Keratinocyte (primary cell): ENCODE measurements around the gene CCDC15. TPM values are rescaled to one million over a fixed set of nuclear protein-coding genes. Genes with fewer than 3 reads are reported as not detected.

Experiments
- DNase-seq: peaks from one replicate; pipeline ENCODE4 v3.0.0-alpha.2; 2011; ENCODE audit warnings: low read depth, missing footprints, low spot score
- FAIRE-seq: peaks from 2 replicates; lab custom pipeline; 2011; peaks lifted over from hg19 to GRCh38; lab: Jason Lieb, UNC
- H2AFZ ChIP-seq: 2 replicates; pipeline ENCODE4 v1.6.0; 2012; ENCODE audit warnings: low read length, control low read depth, inconsistent platforms; ENCODE audit not compliant: control insufficient read depth
- H3K27ac ChIP-seq: 2 replicates; pipeline ENCODE4 v1.5.1; 2011; ENCODE audit warnings: low read length; ENCODE audit not compliant: control insufficient read depth, insufficient read depth
- H3K27me3 ChIP-seq: 3 replicates; pipeline ENCODE4 v1.6.0; 2011; ENCODE audit warnings: low read length; ENCODE audit not compliant: control insufficient read depth, insufficient read depth; ENCODE audit errors: extremely low read depth
- H3K36me3 ChIP-seq, 2 experiments: 2 replicates in 1 of 2; 3 replicates in 1 of 2; pipeline ENCODE4 v1.5.1; 2011; ENCODE audit warnings: low read length in 2 of 2, mild to moderate bottlenecking in 1 of 2; ENCODE audit not compliant: control insufficient read depth in 2 of 2, insufficient read depth in 2 of 2; ENCODE audit errors: extremely low read depth in 1 of 2
- H3K4me1 ChIP-seq: 3 replicates; pipeline ENCODE4 v1.5.1; 2011; ENCODE audit warnings: low read length; ENCODE audit not compliant: control insufficient read depth, insufficient read depth; ENCODE audit errors: extremely low read depth
- H3K4me2 ChIP-seq: 3 replicates; pipeline ENCODE4 v1.6.0; 2011; ENCODE audit warnings: low read depth, low read length; ENCODE audit not compliant: control insufficient read depth, insufficient read depth; ENCODE audit errors: extremely low read depth
- H3K4me3 ChIP-seq, 3 experiments: fragments of 200-600 bp in 1 of 3; sonication (generic) in 1 of 3; 2 replicates in 2 of 3; 3 replicates in 1 of 3; pipeline ENCODE4 v1.5.1; 2011 to 2016; ENCODE audit warnings: low read length in 3 of 3, mild to moderate bottlenecking in 3 of 3, control low read depth in 2 of 3, inconsistent platforms in 1 of 3, low read depth in 1 of 3, mixed read lengths in 1 of 3, mixed run types in 1 of 3, moderate library complexity in 1 of 3; ENCODE audit not compliant: control insufficient read depth in 2 of 3, insufficient read depth in 2 of 3; ENCODE audit errors: extremely low read depth in 1 of 3
- H3K79me2 ChIP-seq: 2 replicates; pipeline ENCODE4 v1.6.0; 2012; ENCODE audit warnings: low read length; ENCODE audit not compliant: control insufficient read depth, insufficient read depth
- H3K9ac ChIP-seq: 3 replicates; pipeline ENCODE4 v1.6.0; 2011; ENCODE audit warnings: low read length; ENCODE audit not compliant: control insufficient read depth, insufficient read depth; ENCODE audit errors: extremely low read depth
- H3K9me1 ChIP-seq: 3 replicates; pipeline ENCODE4 v1.6.0; 2011; ENCODE audit warnings: low read length; ENCODE audit not compliant: control insufficient read depth, insufficient read depth; ENCODE audit errors: extremely low read depth
- H3K9me3 ChIP-seq: 2 replicates; pipeline ENCODE4 v1.5.1; 2012; ENCODE audit warnings: low read depth, low read length; ENCODE audit not compliant: control insufficient read depth
- H4K20me1 ChIP-seq: 3 replicates; pipeline ENCODE4 v1.6.0; 2011; ENCODE audit warnings: low read length; ENCODE audit not compliant: control insufficient read depth, insufficient read depth; ENCODE audit errors: extremely low read depth
- EZH2 ChIP-seq: IDR thresholded peaks from one replicate; pipeline ENCODE4 v1.6.1; 2012; ENCODE audit warnings: inconsistent platforms, mild to moderate bottlenecking, low read length, moderate library complexity
- dilution Hi-C: fragments of 300-500 bp; cut with MboI; formaldehyde crosslinking; loops from one replicate; pipeline ENCODE4 v1.7.0; 2020; ENCODE audit warnings: low sequenced_read_pairs; ENCODE audit not compliant: extremely low pct_ligation_motif_present
- polyA plus RNA-seq, 5 experiments: library from polyadenylated mRNA; depleted of rRNA in 3 of 5; stranded (reverse) in 3 of 5; stranded (forward) in 1 of 5; unstranded in 1 of 5; fragments of >200 nt; gene quantifications; 1 replicate in 1 of 5; 2 replicates in 3 of 5; 3 replicates in 1 of 5; pipeline versions ENCODE4 v1.2.1 to v1.2.3, GENCODE V29; 2011 to 2012; ENCODE audit warnings: missing spikeins in 2 of 5, low read depth in 1 of 5, low replicate concordance in 1 of 5
- TF ChIP-seq, protein P1 (sequence below), 3 experiments: IDR thresholded peaks in 1 of 3; conservative IDR thresholded peaks in 1 of 3; optimal IDR thresholded peaks in 1 of 3; 2 replicates in 2 of 3; 3 replicates in 1 of 3; pipeline versions ENCODE3 to v1.5.1; 2011; ENCODE audit warnings: low read length in 3 of 3, mild to moderate bottlenecking in 3 of 3, moderate library complexity in 2 of 3, control low read depth in 1 of 3, inconsistent platforms in 1 of 3; ENCODE audit not compliant: insufficient read depth in 2 of 3; ENCODE audit errors: extremely low read depth in 1 of 3

The CCDC15 gene
- polyA plus RNA-seq, 1 donor (not counting 4 experiments of a cell fraction or from before 2014, with no cell fraction given), result 2.0 TPM

DNA sequence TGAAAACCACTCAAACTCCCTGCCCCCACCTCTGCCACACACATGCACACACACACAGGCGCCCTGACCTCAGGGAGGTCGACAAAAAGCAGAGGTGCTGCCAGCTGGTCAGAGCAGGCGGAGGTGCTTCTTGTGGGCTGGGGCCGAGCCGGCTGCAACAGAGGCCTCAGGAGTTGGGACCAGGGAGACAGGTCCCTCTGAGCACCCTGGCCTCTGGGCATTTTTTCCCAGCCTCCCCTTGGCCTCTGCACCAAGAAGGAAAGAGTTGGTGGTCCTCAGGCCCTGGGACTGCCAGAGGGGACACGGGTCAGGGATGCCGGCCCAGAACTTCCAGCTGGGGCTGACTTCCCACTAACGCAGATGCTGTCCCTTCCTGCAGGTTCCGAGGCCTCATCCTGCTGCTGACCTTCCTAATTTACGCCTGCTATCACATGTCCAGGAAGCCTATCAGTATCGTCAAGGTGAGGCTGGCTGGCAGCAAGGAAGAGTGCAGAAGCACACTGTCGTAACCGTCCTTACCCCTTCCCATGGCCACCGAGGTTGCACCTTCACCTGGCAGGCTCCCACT, 122.5 kb downstream of the CCDC15 start:
- H3K27me3 ChIP-seq, result no peaks in the 10 kb centered on the region
- H3K4me3 ChIP-seq, result no peak overlapping the region
- H3K36me3 ChIP-seq, result no peaks in the 10 kb centered on the region
- H3K27ac ChIP-seq, result peak overlapping the region; percentile 67
- no peaks in the 10 kb centered on the region for H3K9me1 ChIP-seq
- H3K4me2 ChIP-seq, result no peak overlapping the region
- H3K9me3 ChIP-seq, result no peaks in the 10 kb centered on the region
- dilution Hi-C loops, result no loop called here
- FAIRE-seq, result no peak
- no peak for TF ChIP-seq EZH2
- TF ChIP-seq, protein P1, sequence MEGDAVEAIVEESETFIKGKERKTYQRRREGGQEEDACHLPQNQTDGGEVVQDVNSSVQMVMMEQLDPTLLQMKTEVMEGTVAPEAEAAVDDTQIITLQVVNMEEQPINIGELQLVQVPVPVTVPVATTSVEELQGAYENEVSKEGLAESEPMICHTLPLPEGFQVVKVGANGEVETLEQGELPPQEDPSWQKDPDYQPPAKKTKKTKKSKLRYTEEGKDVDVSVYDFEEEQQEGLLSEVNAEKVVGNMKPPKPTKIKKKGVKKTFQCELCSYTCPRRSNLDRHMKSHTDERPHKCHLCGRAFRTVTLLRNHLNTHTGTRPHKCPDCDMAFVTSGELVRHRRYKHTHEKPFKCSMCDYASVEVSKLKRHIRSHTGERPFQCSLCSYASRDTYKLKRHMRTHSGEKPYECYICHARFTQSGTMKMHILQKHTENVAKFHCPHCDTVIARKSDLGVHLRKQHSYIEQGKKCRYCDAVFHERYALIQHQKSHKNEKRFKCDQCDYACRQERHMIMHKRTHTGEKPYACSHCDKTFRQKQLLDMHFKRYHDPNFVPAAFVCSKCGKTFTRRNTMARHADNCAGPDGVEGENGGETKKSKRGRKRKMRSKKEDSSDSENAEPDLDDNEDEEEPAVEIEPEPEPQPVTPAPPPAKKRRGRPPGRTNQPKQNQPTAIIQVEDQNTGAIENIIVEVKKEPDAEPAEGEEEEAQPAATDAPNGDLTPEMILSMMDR (optimal IDR thresholded peaks at IDR 0.05 in 1 of 3, IDR thresholded peaks at IDR 0.05 in 1 of 3, conservative IDR thresholded peaks at IDR 0.05 in 1 of 3; ENCODE audit: extremely low read depth in 1 of 3, insufficient read depth in 2 of 3, low read length in 3 of 3), result no peak
- no peak for DNase-seq
- H3K79me2 ChIP-seq, result no peaks in the 10 kb centered on the region
- H2AFZ ChIP-seq, result peak overlapping the region; percentile 89
- H3K9ac ChIP-seq, result peak overlapping the region; percentile 61
- H4K20me1 ChIP-seq, result no peaks in the 10 kb centered on the region
- H3K4me1 ChIP-seq, result peaks cover 15% of the 10 kb centered on the region

DNA sequence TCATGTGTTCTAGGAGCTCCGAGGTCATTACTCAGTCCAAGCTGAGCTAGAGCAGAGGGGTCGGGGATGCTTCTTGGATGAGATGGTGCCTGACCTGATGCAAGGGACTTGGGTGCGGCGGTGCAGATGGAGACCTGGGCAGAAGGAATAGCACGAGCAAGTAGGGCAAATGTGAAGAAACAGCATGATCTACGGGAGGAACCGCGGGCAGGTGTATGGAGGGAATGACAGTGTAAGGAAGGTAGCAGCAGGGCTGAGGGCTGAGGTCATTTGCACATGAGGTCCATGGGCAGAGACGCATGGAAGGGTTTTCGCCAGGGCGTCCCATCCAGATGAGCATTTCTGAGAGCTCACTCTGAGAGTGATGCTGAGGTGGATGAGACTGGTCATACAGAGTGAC, 124.0 kb downstream of the CCDC15 start:
- no peak overlapping the region for H3K9ac ChIP-seq
- peaks cover 0 to 5% of the 10 kb centered on the region in 2 experiments for H3K36me3 ChIP-seq
- H3K9me3 ChIP-seq, result no peaks in the 10 kb centered on the region
- H2AFZ ChIP-seq, result no peak overlapping the region
- no peak for FAIRE-seq
- no peaks in the 10 kb centered on the region for H3K27me3 ChIP-seq
- TF ChIP-seq, protein P1 (optimal IDR thresholded peaks at IDR 0.05 in 1 of 3, IDR thresholded peaks at IDR 0.05 in 1 of 3, conservative IDR thresholded peaks at IDR 0.05 in 1 of 3; ENCODE audit: extremely low read depth in 1 of 3, insufficient read depth in 2 of 3, low read length in 3 of 3), result no peak
- no peak for TF ChIP-seq EZH2
- no peak for DNase-seq
- no peaks in the 10 kb centered on the region for H4K20me1 ChIP-seq
- H3K27ac ChIP-seq, result no peak overlapping the region
- H3K4me3 ChIP-seq, result no peak overlapping the region
- dilution Hi-C loops, result no loop called here
- H3K4me2 ChIP-seq, result no peak overlapping the region
- no peaks in the 10 kb centered on the region for H3K79me2 ChIP-seq
- H3K9me1 ChIP-seq, result no peaks in the 10 kb centered on the region
- peaks cover 23% of the 10 kb centered on the region for H3K4me1 ChIP-seq
